Suprapubic skin (tissue), 3 donors: ENCODE data around the gene SCAPER.

ENCODE experiments used
- POLR2A ChIP-seq, 2 donors: fragments of 450-650 bp; IDR thresholded peaks; one replicate each; pipeline ENCODE4 v1.6.1; 2017; ENCODE audit warnings: antibody characterized with exemption in 2 of 2, mild to moderate bottlenecking in 2 of 2, moderate library complexity in 2 of 2
- TF ChIP-seq, protein P1 (sequence below), 2 donors: fragments of 200-600 bp in 1 of 2; fragments of 450-650 bp in 1 of 2; sonication (generic) in 1 of 2; IDR thresholded peaks; one replicate each; pipeline ENCODE4 v1.5.1; 2016 to 2019; ENCODE audit warnings: antibody characterized with exemption in 2 of 2, mild to moderate bottlenecking in 1 of 2, moderate library complexity in 1 of 2

DNA sequence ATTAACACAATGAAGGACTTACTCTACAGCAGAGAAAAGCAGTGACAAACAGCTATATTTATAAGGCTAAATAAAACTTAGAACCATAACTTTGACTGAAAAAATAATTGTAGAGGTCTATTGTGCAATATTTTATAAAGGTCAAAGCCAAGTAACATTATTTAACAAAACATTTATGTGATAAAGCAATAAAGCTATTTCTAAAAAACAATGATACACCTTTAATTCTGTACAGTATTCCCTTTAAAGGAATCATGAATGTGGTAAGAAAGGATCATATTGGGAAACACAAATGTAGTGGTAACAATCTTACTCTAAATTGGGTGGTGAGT, 332.2 kb downstream of the SCAPER start:
- TF ChIP-seq, protein P1, sequence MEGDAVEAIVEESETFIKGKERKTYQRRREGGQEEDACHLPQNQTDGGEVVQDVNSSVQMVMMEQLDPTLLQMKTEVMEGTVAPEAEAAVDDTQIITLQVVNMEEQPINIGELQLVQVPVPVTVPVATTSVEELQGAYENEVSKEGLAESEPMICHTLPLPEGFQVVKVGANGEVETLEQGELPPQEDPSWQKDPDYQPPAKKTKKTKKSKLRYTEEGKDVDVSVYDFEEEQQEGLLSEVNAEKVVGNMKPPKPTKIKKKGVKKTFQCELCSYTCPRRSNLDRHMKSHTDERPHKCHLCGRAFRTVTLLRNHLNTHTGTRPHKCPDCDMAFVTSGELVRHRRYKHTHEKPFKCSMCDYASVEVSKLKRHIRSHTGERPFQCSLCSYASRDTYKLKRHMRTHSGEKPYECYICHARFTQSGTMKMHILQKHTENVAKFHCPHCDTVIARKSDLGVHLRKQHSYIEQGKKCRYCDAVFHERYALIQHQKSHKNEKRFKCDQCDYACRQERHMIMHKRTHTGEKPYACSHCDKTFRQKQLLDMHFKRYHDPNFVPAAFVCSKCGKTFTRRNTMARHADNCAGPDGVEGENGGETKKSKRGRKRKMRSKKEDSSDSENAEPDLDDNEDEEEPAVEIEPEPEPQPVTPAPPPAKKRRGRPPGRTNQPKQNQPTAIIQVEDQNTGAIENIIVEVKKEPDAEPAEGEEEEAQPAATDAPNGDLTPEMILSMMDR (IDR thresholded peaks at IDR 0.05) = no peak
- TF ChIP-seq POLR2A (IDR thresholded peaks at IDR 0.05) = no peak
